Memory B cell (primary cell): ENCODE measurements around the gene EPB42.
"Not testable (repeated sequence)": the region's sequence is repeated elsewhere in the genome, so short reads cannot be mapped to it uniquely, and the experiment has no call there.

Experiments used
- ATAC-seq: fragments of 150-1000 bp; cut with Tn5 transposase; 2 replicates; pipeline ENCODE4 v1.10.0; 2021; ENCODE audit warnings: low read depth, mild to moderate bottlenecking, moderate library complexity
- DNase-seq, 2 donors: peaks; one replicate each; pipeline ENCODE4 v3.0.0; 2022; ENCODE audit warnings: low spot score in 2 of 2
- H3K27ac Mint-ChIP-seq: one replicate; pipeline ENCODE4 v1.8.0; 2022; ENCODE audit warnings: mild to moderate bottlenecking, moderate library complexity, mixed read lengths
- H3K27me3 Mint-ChIP-seq: one replicate; pipeline ENCODE4 v1.8.0; 2022; ENCODE audit warnings: mixed read lengths
- H3K36me3 Mint-ChIP-seq: one replicate; pipeline ENCODE4 v1.8.0; 2022; ENCODE audit warnings: mild to moderate bottlenecking, mixed read lengths
- H3K4me1 Mint-ChIP-seq: one replicate; pipeline ENCODE4 v1.8.0; 2022; ENCODE audit warnings: mixed read lengths
- H3K4me3 Mint-ChIP-seq: one replicate; pipeline ENCODE4 v1.8.0; 2022; ENCODE audit warnings: mild to moderate bottlenecking, moderate library complexity, mixed read lengths
- H3K9me3 Mint-ChIP-seq: one replicate; pipeline ENCODE4 v1.8.0; 2022; ENCODE audit warnings: mixed read lengths

The EPB42 gene

DNA sequence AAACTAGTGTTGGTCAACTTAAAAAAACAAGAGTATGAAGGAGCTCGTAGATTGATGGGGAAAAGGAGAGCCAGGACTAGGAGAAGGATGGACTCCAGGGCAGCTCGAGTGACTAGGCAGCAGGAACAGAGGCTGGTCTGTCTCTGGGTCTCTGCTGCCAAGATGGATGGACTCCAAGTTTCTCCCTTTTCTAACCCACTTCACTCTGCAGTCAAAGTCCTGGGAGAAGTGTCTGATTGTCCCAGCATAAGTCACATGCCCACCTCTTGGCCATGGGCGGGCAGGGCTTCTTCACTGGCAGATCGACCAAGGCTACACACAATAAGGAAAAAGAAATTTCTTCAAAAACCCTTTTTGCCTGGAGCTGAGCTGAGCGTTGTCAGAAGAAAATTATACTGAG, 9.2 kb upstream of the EPB42 start:
- Mint-ChIP-seq H3K36me3 (no peaks in the 10 kb centered on the region), H3K4me3 (no peak overlapping the region), H3K27ac (no peak overlapping the region), H3K9me3 (no peaks in the 10 kb centered on the region), H3K4me1 (peaks cover 6% of the 10 kb centered on the region), H3K27me3 (no peaks in the 10 kb centered on the region)
- ATAC-seq, result no peak
- no peak for DNase-seq

DNA sequence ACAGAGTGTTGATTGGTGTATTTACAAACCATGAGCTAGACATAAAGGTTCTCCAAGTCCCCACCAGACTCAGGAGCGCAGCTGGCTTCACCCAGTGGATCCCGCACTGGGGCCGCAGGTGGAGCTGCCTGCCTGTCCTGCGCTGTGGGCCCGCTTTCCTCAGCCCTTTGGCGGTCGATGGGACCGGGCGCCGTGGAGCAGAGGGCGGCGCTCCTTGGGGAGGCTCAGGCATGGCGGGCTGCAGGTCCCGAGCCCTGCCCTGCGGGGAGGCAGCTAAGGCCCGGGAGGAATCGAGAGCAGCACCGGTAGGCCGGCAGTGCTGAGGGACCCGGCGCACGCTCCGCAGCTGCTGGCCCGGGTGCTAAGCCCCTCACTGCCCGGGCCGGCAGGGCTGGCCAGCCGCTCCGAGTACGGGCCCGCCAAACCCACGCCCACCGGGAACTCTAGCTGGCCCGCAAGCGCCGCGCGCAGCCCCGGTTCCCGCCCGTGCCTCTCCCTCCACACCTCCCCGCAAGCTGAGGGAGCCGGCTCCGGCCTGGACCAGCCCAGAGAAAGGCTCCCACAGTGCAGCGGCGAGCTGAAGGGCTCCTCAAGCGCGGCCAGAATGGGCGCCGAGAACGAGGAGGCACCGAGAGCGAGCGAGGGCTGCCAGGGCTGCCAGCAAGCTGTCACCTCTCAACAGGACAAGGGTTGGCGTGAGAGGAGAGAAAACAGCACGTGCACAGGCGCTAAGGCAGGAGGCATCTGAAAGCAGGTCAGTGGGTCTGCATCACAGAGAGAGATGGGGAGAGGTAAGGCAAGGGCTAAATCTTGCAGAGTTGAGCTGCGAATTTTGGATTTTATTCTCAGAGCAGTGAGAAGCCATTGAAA, 5.9 kb upstream of the EPB42 start:
- Mint-ChIP-seq H3K36me3 (no peaks in the 10 kb centered on the region), H3K4me1 (peaks cover 6% of the 10 kb centered on the region), H3K9me3 (no peaks in the 10 kb centered on the region), H3K4me3 (no peak overlapping the region), H3K27me3 (no peaks in the 10 kb centered on the region), H3K27ac (no peak overlapping the region)
- DNase-seq, result no peak
- ATAC-seq, result no peak

DNA sequence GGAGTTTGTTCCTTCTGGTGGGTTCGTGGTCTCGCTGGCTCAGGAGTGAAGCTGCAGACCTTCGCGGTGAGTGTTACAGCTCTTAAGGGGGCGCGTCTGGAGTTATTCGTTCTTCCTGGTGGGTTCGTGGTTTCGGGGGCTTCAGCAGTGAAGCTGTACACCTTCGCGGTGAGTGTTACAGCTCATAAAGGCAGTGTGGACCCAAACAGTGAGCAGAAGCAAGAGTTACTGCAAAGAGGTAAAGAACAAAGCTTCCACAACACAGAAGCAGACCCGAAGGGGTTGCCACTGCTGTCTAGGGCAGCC, 5.1 kb upstream of the EPB42 start:
- DNase-seq, H3K36me3 Mint-ChIP-seq, H3K27me3 Mint-ChIP-seq, H3K27ac Mint-ChIP-seq, H3K4me1 Mint-ChIP-seq, H3K4me3 Mint-ChIP-seq, ATAC-seq, H3K9me3 Mint-ChIP-seq: not testable (repeated sequence)

DNA sequence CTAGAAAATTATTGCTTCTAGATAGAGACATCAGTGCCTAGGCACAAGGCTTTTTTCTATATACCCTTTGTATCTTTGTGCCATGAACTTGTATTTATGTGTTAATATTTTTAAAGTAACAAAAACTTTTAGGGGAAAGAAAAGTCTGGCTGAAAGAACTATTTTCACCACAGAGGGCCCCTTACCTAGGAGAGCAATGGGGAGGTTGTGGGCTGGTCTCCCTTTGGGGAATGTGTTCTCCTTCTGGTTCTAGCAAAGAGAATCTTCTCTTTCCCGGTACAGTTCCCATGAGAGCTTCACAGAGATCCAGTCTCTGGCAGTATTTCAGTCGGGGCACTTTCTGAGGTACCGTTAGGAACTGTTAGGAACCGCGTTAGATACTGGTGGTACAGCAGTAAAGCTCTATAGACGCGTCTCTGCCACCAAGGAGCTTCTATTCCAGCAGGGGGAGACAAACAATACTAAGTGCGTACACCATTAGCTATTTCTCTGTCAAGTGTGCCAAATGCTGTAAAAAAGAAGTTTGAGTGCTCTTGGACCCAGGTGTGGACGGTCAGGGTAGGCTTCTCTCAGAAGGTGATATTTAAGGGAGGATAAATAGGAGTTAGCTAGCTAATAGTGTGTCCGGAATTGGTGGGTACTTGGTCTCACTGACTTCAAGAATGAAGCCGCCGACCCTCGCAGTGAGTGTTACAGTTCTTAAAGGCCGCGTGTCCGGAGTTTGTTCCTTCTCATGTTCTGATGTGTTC, 4.6 kb upstream of the EPB42 start:
- peaks cover 3% of the 10 kb centered on the region for H3K27me3 Mint-ChIP-seq
- no peak overlapping the region for H3K27ac Mint-ChIP-seq
- ATAC-seq, result peak; percentile 98
- H3K9me3 Mint-ChIP-seq, result no peaks in the 10 kb centered on the region
- H3K36me3 Mint-ChIP-seq, result no peaks in the 10 kb centered on the region
- H3K4me3 Mint-ChIP-seq, result no peak overlapping the region
- H3K4me1 Mint-ChIP-seq, result peaks cover 6% of the 10 kb centered on the region
- peak; percentile 47 to 76 for DNase-seq

DNA sequence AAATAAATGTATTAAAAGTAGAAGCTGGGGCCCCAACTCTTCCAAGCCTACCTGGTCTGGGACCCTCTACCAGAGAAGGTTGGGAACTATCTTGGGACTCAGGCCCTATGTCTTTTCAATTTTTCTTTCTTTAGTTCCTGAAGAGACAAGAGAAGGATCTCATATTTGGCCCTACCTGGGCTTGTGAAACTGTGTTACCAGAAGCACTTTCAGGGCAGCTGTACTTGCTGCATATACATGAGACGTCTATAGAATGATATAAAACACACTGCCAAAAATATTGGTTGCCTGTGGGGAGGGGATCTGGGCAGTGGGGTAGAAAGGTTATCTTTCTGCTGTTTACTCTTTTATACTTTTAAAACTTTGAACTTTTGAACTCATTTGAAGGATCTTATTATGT, 604 bp upstream of the EPB42 start:
- Mint-ChIP-seq H3K4me1 (peaks cover 6% of the 10 kb centered on the region), H3K27me3 (peaks cover 5% of the 10 kb centered on the region), H3K27ac (peak overlapping the region; percentile 41), H3K36me3 (no peaks in the 10 kb centered on the region), H3K9me3 (peaks cover 2% of the 10 kb centered on the region), H3K4me3 (no peak overlapping the region)
- ATAC-seq (no peak), DNase-seq (no peak)

DNA sequence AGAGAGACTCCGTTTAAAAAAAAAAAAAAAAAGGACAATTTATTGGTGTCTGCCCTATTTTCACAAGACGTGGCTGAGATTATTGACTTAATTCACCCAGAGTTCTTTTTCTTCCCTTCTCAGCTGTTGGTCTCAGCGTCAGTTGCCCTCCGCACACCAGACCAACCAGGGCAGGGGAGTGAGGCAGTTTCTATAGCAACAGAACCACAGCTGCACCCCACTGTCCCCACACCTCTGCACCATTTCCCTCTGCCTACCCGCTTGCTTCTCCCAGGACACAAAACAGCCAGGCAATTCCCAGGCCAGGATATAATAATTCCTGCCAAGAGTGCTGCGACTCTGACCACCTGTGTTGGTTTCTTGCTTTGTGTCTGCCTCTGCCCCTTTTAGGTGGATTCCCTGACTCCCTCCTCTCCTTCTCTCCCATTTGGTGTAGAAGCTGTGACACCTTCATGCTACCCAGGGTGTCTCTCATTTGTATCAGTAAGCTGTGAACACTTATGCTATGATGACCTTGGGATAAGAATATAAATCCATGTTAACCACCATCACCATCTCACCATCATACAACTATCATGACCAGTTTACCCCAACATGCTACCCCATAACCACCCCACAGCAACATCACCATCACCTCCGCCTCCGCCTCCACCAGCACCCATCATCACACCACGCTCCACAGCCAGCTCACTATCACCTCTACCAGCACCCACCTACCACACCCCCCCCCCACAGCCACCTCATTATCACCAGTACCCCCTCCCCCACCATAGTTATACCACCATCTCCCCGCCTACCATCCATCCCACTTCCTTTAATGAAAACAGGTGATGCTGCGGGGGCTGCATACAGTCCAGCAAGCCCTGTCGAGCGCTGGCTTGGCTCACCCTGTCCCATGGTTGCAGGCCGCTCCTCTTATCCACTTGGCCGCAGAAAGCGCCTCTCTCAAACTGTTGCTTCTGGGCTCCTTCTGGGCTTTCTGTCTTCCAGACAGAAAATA, 589 bp downstream of the EPB42 start:
- H3K36me3 Mint-ChIP-seq, result no peaks in the 10 kb centered on the region
- H3K4me3 Mint-ChIP-seq, result no peak overlapping the region
- H3K4me1 Mint-ChIP-seq, result no peaks in the 10 kb centered on the region
- no peak for DNase-seq
- H3K27me3 Mint-ChIP-seq, result peaks cover 5% of the 10 kb centered on the region
- no peak overlapping the region for H3K27ac Mint-ChIP-seq
- ATAC-seq, result no peak
- peaks cover 2% of the 10 kb centered on the region for H3K9me3 Mint-ChIP-seq

DNA sequence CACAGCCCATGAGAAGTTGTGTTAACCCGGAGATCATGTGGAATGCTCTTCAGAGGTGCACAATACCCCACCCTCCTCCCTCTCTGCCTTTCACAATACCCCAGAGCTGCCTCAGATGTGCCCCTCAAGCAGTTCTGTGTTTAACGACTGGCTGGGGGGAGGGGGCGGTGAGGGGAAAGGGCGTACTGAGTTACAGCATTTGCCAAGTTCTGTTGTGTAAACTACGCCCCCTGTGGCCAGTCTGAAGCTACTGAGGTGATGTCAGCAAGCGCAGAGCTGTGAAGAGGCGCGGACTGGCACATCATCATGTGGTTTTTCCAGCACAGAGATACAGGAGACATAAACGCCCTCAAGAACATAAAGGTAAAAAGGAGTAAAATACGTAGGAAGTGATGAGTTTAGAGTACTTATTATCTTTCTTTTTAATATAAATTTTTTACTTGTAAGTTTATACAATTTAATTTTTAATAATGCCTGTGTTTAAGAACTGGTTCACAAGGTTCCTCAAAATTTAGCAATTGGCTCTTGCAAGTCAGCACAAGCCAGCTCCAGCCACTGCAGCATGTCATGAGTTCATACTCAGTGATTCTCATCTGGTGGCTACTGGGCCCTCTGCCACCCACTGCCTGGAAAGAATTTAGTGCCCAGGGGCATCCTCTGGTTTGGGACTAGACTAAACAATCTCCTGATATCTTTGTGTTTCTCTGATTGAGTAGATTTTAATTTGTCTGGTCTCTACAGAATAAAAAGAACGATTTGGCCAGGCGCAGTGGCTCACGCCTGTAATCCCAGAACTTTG, 1.7 kb downstream of the EPB42 start:
- ATAC-seq (no peak), DNase-seq (no peak)
- no peak overlapping the region for H3K4me3 Mint-ChIP-seq
- no peaks in the 10 kb centered on the region for H3K36me3 Mint-ChIP-seq
- H3K9me3 Mint-ChIP-seq, result peaks cover 2% of the 10 kb centered on the region
- H3K27me3 Mint-ChIP-seq, result peaks cover 5% of the 10 kb centered on the region
- H3K4me1 Mint-ChIP-seq, result no peaks in the 10 kb centered on the region
- no peak overlapping the region for H3K27ac Mint-ChIP-seq

DNA sequence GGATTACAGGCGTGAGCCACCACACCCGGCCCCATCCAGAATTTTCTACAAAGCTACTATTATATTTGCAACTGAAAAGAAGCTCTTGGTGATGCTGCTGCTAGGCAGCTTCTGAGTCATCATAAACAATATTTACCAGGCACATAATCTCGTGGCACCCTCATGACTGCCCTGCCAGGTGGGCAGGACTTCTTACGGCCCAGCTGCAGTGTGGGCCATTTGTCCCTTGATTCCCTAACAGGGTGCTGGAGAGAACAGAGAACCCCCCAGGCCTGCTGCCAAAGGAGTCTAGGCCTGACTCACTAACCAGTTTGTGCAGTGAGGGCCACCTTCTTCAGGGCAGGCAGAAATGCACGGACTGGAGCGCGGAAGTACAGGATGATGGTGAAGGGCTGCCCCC, 4.9 kb downstream of the EPB42 start:
- Mint-ChIP-seq H3K4me3 (no peak overlapping the region), H3K9me3 (peaks cover 2% of the 10 kb centered on the region), H3K27ac (no peak overlapping the region), H3K27me3 (peaks cover 5% of the 10 kb centered on the region), H3K36me3 (no peaks in the 10 kb centered on the region), H3K4me1 (no peaks in the 10 kb centered on the region)
- ATAC-seq (no peak), DNase-seq (no peak)

DNA sequence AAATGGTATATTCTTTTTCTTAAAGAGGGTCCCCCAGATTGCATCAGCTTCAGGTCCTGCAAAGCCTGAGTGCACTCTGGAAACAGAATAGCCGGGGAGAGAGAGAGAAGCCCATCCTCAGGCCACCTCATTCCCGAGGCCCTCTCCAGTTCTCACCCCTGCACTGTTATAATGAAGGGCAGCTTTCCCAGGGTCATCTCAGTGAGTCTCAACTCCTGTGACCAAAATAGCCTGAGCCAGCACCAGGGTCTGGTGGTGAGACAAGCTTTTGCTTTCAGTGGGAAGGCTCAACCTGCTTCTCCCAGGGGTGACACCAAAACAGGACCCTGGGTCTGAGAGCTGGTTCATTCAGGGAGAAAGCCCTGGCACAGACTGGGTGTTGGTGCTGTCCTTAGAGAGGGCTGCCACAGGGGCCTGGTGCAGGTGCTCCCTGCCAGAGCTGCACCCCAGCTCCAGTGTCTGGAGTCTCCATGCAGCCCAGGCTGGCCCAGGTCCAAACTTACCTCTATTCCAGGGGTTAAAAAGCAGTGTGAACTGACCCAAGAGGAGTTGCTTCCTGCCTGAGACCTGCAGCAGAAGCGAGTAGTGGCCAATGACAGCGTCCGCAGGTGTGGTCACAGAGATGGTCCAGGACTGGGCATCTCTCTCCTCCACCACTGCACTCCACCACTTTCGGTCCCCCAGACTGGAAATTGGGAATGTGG, 6.1 kb downstream of the EPB42 start:
- no peak overlapping the region for H3K27ac Mint-ChIP-seq
- no peaks in the 10 kb centered on the region for H3K4me1 Mint-ChIP-seq
- H3K36me3 Mint-ChIP-seq, result no peaks in the 10 kb centered on the region
- no peak for DNase-seq
- H3K27me3 Mint-ChIP-seq, result peaks cover 5% of the 10 kb centered on the region
- ATAC-seq, result no peak
- H3K9me3 Mint-ChIP-seq, result peaks cover 2% of the 10 kb centered on the region
- H3K4me3 Mint-ChIP-seq, result no peak overlapping the region

DNA sequence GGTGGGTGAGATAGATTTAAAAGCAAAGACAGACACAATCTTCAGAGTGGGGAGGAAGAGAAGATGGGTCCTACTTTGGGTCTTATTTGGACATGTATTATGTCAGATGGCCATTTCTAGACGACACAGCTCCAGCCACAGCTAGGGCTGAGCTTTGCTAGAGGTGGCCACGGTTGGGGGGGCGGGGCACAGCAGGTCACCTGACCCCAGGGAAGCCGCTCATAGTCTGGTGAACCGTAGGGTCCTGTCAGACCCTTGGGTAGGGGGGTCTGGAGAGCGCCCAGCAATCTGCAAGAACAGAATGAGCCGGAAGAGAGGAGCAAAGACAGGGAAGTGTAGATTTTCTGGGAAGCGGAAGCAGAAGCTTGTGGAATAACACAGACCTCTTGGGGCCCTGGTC, 6.6 kb downstream of the EPB42 start:
- Mint-ChIP-seq H3K4me1 (no peaks in the 10 kb centered on the region), H3K36me3 (no peaks in the 10 kb centered on the region), H3K9me3 (peaks cover 2% of the 10 kb centered on the region), H3K27ac (no peak overlapping the region), H3K27me3 (peaks cover 5% of the 10 kb centered on the region), H3K4me3 (no peak overlapping the region)
- ATAC-seq, result no peak
- DNase-seq, result no peak

DNA sequence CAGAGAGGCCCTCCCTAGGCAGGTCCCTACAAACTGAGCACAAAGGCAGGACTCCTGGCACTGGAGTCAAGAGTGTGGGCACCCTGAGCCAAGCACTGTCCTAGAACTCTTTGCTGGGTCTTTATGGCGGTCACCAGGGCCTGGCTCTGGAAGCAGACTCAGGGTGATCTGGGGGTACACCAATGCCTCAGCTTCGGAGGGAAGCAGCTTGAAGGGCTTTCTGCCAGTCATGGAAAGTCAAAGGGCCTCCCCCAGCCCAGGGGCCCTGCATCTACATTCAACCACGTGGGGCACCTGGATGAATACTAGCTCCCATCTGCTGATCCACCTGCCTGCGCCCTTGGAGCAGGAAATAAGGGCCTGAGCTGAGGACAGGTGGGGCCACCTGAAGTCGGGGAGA, 7.4 kb downstream of the EPB42 start:
- no peak for DNase-seq
- no peak for ATAC-seq
- H3K36me3 Mint-ChIP-seq, result no peaks in the 10 kb centered on the region
- H3K27me3 Mint-ChIP-seq, result peaks cover 10% of the 10 kb centered on the region
- no peak overlapping the region for H3K4me3 Mint-ChIP-seq
- no peaks in the 10 kb centered on the region for H3K4me1 Mint-ChIP-seq
- no peak overlapping the region for H3K27ac Mint-ChIP-seq
- peaks cover 2% of the 10 kb centered on the region for H3K9me3 Mint-ChIP-seq

DNA sequence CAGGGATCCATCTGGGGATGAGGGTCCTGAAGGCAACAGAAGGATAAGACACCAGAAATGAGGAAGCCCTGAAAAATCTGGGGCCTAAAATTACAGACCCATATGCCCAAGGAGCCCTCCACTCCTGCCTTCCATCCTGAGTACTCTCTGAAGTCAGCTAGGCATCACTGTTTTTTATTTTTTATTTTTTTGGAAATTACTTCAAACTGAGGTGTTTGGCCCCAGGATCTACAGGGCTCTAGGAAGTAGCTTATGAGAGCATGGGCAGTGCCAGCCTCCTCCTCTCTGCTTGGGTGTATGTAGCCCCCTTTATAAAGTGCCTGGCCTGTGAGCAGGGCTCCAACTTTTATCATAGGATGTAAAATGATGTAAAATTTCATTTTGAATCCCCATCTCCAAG, 7.9 kb downstream of the EPB42 start:
- H3K27me3 Mint-ChIP-seq, result peaks cover 12% of the 10 kb centered on the region
- H3K9me3 Mint-ChIP-seq, result peaks cover 2% of the 10 kb centered on the region
- DNase-seq (no peak), ATAC-seq (no peak)
- no peaks in the 10 kb centered on the region for H3K4me1 Mint-ChIP-seq
- no peaks in the 10 kb centered on the region for H3K36me3 Mint-ChIP-seq
- no peak overlapping the region for H3K4me3 Mint-ChIP-seq
- no peak overlapping the region for H3K27ac Mint-ChIP-seq

DNA sequence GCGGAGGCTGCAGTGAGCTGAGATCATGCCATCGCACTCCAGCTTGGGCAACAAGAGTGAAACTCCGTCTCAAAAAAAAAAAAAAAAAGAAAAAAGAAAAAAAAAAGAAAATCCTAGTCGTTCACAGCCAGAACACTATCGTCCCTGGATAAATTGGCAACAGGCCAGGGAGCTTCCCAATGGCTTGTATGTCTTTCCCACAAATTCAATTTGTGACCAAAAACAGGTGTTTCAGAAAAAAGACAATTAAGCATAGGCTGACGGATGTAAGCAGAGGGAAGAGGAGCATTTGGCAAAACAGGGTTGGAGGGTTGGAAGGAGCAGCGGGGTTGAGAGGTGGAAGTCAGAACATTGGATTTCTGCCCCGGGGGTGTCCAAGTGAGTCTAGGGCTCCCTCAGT, 8.5 kb downstream of the EPB42 start:
- no peak for DNase-seq
- Mint-ChIP-seq H3K27me3 (peaks cover 15% of the 10 kb centered on the region), H3K9me3 (peaks cover 2% of the 10 kb centered on the region), H3K4me1 (no peaks in the 10 kb centered on the region), H3K36me3 (no peaks in the 10 kb centered on the region), H3K4me3 (no peak overlapping the region), H3K27ac (no peak overlapping the region)
- no peak for ATAC-seq
